ENCODE results near the gene HACE1.

The HACE1 gene

GRCh38 chr6:104736545-104736944, 123.2 kb downstream of the HACE1 start:
- TF ChIP-seq, protein P1, sequence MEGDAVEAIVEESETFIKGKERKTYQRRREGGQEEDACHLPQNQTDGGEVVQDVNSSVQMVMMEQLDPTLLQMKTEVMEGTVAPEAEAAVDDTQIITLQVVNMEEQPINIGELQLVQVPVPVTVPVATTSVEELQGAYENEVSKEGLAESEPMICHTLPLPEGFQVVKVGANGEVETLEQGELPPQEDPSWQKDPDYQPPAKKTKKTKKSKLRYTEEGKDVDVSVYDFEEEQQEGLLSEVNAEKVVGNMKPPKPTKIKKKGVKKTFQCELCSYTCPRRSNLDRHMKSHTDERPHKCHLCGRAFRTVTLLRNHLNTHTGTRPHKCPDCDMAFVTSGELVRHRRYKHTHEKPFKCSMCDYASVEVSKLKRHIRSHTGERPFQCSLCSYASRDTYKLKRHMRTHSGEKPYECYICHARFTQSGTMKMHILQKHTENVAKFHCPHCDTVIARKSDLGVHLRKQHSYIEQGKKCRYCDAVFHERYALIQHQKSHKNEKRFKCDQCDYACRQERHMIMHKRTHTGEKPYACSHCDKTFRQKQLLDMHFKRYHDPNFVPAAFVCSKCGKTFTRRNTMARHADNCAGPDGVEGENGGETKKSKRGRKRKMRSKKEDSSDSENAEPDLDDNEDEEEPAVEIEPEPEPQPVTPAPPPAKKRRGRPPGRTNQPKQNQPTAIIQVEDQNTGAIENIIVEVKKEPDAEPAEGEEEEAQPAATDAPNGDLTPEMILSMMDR (IDR thresholded peaks at IDR 0.05; ENCODE audit: low read length, missing control alignments), result no peak
- DNase-seq (ENCODE audit: low read depth), result no peak
- H3K4me3 ChIP-seq (replicated peaks; ENCODE audit: low read depth, low read length), result no peak overlapping the region

GRCh38 chr6:104730450-104730849, 129.3 kb downstream of the HACE1 start:
- H3K4me3 ChIP-seq (replicated peaks; ENCODE audit: low read depth, low read length), result no peak overlapping the region
- TF ChIP-seq, protein P1 (IDR thresholded peaks at IDR 0.05; ENCODE audit: low read length, missing control alignments), result no peak
- no peak for DNase-seq (ENCODE audit: low read depth)

DNA sequence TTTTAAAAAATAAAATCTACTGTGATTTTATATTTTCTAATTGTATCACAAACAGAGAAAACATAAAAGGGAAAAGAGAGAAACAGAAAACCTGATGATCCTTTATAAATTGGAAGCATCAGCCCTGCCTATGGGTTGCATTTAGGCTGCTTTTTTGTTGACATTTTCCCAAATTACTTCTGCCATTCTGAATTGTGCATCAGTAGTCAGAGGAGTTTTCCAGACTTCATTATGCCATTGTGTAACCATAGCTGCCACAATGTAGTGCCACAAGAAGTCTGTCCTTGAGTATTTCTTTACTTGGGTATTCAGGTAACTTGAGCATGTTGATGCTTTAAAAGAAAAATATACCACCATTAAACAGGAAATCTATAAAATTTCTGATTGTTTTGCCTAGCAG, 130.3 kb downstream of the HACE1 start:
- H3K4me3 ChIP-seq (replicated peaks; ENCODE audit: low read depth, low read length), result no peak overlapping the region
- TF ChIP-seq, protein P1 (IDR thresholded peaks at IDR 0.05; ENCODE audit: low read length, missing control alignments), result no peak
- DNase-seq (ENCODE audit: low read depth), result no peak

DNA sequence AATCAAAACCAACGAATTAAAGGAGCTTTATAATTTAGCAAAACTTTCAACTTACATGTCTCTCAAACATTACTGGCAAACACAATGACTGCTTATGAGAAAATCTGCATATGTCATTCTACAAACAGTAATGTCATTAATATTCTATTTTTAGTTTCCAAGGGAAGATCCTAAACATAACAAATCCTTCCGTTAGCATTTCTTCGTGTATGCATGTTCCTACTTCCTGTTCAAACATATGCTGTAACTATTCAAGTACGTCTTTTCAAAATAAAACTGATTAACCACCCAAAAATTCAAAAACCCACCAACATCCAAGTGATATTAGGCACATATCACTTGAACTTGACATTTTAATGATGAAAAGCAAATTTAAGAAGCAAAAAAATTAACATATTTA, 131.3 kb downstream of the HACE1 start:
- TF ChIP-seq, protein P1 (IDR thresholded peaks at IDR 0.05; ENCODE audit: low read length, missing control alignments), result no peak
- H3K4me3 ChIP-seq (replicated peaks; ENCODE audit: low read depth, low read length), result no peak overlapping the region
- DNase-seq (ENCODE audit: low read depth), result peak; percentile 52

DNA sequence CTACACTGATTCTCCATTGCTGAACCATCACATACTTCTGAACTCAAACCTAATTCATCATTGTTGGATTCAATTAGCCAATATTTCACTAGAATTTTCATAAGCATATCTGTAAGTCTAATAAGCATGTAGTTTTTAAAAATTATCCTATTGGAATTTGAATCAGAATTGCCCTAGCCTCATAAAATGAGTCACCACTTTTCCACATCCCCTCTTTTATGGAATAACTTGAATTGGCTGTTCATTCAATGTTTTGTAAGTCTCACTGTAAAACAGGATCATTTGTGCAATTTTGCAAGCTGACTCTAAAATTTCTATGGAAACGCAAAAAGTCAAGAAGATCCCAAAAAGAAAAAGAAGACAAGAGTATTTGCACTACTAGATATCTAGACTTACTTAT, 141.0 kb downstream of the HACE1 start:
- DNase-seq (ENCODE audit: low read depth), result peak; percentile 17
- H3K4me3 ChIP-seq (replicated peaks; ENCODE audit: low read depth, low read length), result no peak overlapping the region
- TF ChIP-seq, protein P1 (IDR thresholded peaks at IDR 0.05; ENCODE audit: low read length, missing control alignments), result no peak

- no peak for DNase-seq (ENCODE audit: low read depth)
- TF ChIP-seq, protein P1 (IDR thresholded peaks at IDR 0.05; ENCODE audit: low read length, missing control alignments), result no peak
- no peak overlapping the region for H3K4me3 ChIP-seq (replicated peaks; ENCODE audit: low read depth, low read length)
Observed at GRCh38 chr6:104716858-104717257, 142.9 kb downstream of the HACE1 start.

- TF ChIP-seq, protein P1 (IDR thresholded peaks at IDR 0.05; ENCODE audit: low read length, missing control alignments), result no peak
- H3K4me3 ChIP-seq (replicated peaks; ENCODE audit: low read depth, low read length), result no peak overlapping the region
- DNase-seq (ENCODE audit: low read depth), result no peak
Observed at GRCh38 chr6:104714796-104715195, 144.9 kb downstream of the HACE1 start.
